Heart left ventricle (tissue), 16 donors: ENCODE data around the gene STON1. TPM values are rescaled to one million over a fixed set of nuclear protein-coding genes. Genes with fewer than 3 reads are reported as not detected.
A peak's percentile ranks its signal among the peaks of the same experiment; 100 is the strongest.
"Not testable (repeated sequence)": the region's sequence is repeated elsewhere in the genome, so short reads cannot be mapped to it uniquely, and the experiment has no call there.

Experiments
- ATAC-seq, 4 donors: fragments of 200-7000 bp; cut with Tn5 transposase; one replicate each; pipeline ENCODE4 v1.9.1; 2020 to 2022; ENCODE audit warnings: moderate library complexity in 4 of 4, mild to moderate bottlenecking in 3 of 4, moderate number of reproducible peaks in 1 of 4
- DNase-seq, 5 donors: peaks; one replicate each; pipeline ENCODE4 v3.0.0-alpha.2; 2020
- H3K27ac ChIP-seq, 12 donors: fragments of 200-600 bp; sonication (generic) in 4 of 12; one replicate each; pipeline versions ENCODE4 v1.5.0 to v1.8.0; 2016 to 2022; ENCODE audit warnings: mild to moderate bottlenecking in 2 of 12
- H3K27me3 ChIP-seq, 9 donors: fragments of 200-600 bp; sonication (generic) in 2 of 9; one replicate each; pipeline versions ENCODE4 v1.5.1 to v1.8.0; 2016 to 2022; ENCODE audit warnings: mild to moderate bottlenecking in 3 of 9
- H3K36me3 ChIP-seq, 9 donors: fragments of 200-600 bp; sonication (generic) in 2 of 9; one replicate each; pipeline versions ENCODE4 v1.5.0 to v1.8.0; 2018 to 2022; ENCODE audit warnings: mild to moderate bottlenecking in 2 of 9
- H3K4me1 ChIP-seq, 12 donors: fragments of 200-600 bp; sonication (generic) in 4 of 12; one replicate each; pipeline versions ENCODE4 v1.5.0 to v1.8.0; 2016 to 2022; ENCODE audit warnings: mild to moderate bottlenecking in 3 of 12
- H3K4me3 ChIP-seq, 12 donors: fragments of 200-600 bp; sonication (generic) in 4 of 12; one replicate each; pipeline versions ENCODE4 v1.5.0 to v1.8.0; 2017 to 2022; ENCODE audit warnings: mild to moderate bottlenecking in 9 of 12, moderate library complexity in 4 of 12
- H3K9me3 ChIP-seq, 12 donors: fragments of 200-600 bp; sonication (generic) in 4 of 12; one replicate each; pipeline versions ENCODE4 v1.5.0 to v1.8.0; 2016 to 2022; ENCODE audit warnings: mild to moderate bottlenecking in 1 of 12
- POLR2A ChIP-seq, 2 donors: fragments of 450-650 bp; IDR thresholded peaks; one replicate each; pipeline ENCODE4 v1.6.1; 2017; ENCODE audit warnings: antibody characterized with exemption in 2 of 2, mild to moderate bottlenecking in 2 of 2, moderate library complexity in 2 of 2
- WGBS, 4 donors: extraction: QIAGEN DNeasy Blood & Tissue Kit in 2 of 4; methylation state at CpG; one replicate each; pipeline versions ENCODE4 v1.1.5 to v1.1.7; 2013 to 2018; 5-methylcytosine and 5-hydroxymethylcytosine counted together
- intact Hi-C, 10 donors: fragments of 100-400 bp; cut with DNase I; formaldehyde crosslinking; loops; one replicate each; pipeline versions ENCODE4 v1.11.1 to v1.14.2; 2022
- polyA plus RNA-seq, 2 donors: library from polyadenylated mRNA; stranded (reverse); fragments of 200-250 nt; gene quantifications; one replicate each; pipeline ENCODE4 v1.2.3, GENCODE V29; 2013
- total RNA-seq, 9 donors: library from RNA; depleted of rRNA in 2 of 9; stranded (reverse); fragments of >200 nt in 2 of 9; fragmentation: NEBNext Ultra II Directional in 3 of 9; extraction: Animal tissue kit (Norgen Biotek cat#: 25700) in 3 of 9; gene quantifications; one replicate each; pipeline versions ENCODE4 v1.1.0 to v1.2.4, GENCODE V29; 2016 to 2023
- TF ChIP-seq, protein P1 (sequence below), 12 donors: fragments of 200-600 bp; sonication (generic) in 4 of 12; IDR thresholded peaks; one replicate each; pipeline versions ENCODE4 v1.5.0 to v1.8.0; 2018 to 2022; ENCODE audit warnings: antibody characterized with exemption in 12 of 12, mild to moderate bottlenecking in 5 of 12
- donor health status: ischemic (EF 13 %, LVEDD 7.1; RV severe dilation, severe dysfunction).
- donor health status: healthy with polysubstance abuse.
- donor health status: DM: no; HTN: yes; CAD: no.
- donor health status: DM: no; HTN: no; CAD: no.
- donor health status: ischemic (EF 25% LVEDD 6.9; RV normal size, moderate dysfunction).
- donor health status: ischemic (EF 25% LVEDD 5.7; RV mildly dilated, moderate dysfunction).
- donor health status: healthy.
- donor health status: DM: yes; HTN: yes; CAD: no.
- donor health status: ischemic (EF 35%, LVEDD 5.7; RV mildly dilated, moderate dysfunction).
- donor health status: nonischemic (EF 11% LVEDD 7.7; RV severe dilation, severe dysfunction).
- donor health status: DM: yes; HTN: yes; CAD: no.
- donor health status: PGD.
- donor health status: ischemic (EF 29% LVEDD 5.4; RV normal size, mild dysfunction).
- donor health status: nonischemic (EF 23%, LVEDD 6.1; RV moderate dilation, normal function).

The STON1 gene
- total and polyA plus RNA-seq, 11 donors, result 2.6 to 8.6 (median 4.4) TPM

DNA sequence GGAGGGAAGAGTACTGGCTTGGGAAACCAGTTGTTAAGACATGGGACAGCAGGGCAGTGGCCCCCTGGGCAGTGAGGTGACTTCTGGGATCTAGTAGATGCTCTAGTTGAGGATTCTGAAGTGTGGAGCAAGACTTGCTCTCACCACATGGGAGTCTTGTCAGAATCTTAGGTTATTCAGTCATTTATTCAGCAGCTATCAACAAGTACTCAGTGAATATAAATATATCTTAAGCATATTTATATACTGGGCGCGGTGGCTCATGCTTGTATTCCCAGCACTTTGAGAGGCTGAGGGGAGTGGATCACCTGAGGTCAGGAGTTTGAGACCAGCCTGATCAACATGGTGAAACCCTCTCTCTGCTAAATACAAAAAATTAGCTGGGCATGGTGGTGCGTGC, 20.0 kb downstream of the STON1 start:
- DNase-seq, result no peak
- peak overlapping the region in 1 of 12 donors; percentile 11 for H3K27ac ChIP-seq
- 96 to 98% (median 98%) methylated on average over 3 of the region's 3 CpGs for WGBS, 4 donors
- ATAC-seq, result no peak
- no peaks in the 10 kb centered on the region for H3K27me3 ChIP-seq
- TF ChIP-seq POLR2A (IDR thresholded peaks at IDR 0.05), result no peak
- TF ChIP-seq, protein P1, sequence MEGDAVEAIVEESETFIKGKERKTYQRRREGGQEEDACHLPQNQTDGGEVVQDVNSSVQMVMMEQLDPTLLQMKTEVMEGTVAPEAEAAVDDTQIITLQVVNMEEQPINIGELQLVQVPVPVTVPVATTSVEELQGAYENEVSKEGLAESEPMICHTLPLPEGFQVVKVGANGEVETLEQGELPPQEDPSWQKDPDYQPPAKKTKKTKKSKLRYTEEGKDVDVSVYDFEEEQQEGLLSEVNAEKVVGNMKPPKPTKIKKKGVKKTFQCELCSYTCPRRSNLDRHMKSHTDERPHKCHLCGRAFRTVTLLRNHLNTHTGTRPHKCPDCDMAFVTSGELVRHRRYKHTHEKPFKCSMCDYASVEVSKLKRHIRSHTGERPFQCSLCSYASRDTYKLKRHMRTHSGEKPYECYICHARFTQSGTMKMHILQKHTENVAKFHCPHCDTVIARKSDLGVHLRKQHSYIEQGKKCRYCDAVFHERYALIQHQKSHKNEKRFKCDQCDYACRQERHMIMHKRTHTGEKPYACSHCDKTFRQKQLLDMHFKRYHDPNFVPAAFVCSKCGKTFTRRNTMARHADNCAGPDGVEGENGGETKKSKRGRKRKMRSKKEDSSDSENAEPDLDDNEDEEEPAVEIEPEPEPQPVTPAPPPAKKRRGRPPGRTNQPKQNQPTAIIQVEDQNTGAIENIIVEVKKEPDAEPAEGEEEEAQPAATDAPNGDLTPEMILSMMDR (IDR thresholded peaks at IDR 0.05), result no peak
- no peaks in the 10 kb centered on the region for H3K36me3 ChIP-seq
- H3K9me3 ChIP-seq, result no peaks in the 10 kb centered on the region
- no peak overlapping the region for H3K4me3 ChIP-seq
- intact Hi-C loops, result no loop called here
- peaks cover 0 to 15% (median 0%) of the 10 kb centered on the region in 12 donors for H3K4me1 ChIP-seq

DNA sequence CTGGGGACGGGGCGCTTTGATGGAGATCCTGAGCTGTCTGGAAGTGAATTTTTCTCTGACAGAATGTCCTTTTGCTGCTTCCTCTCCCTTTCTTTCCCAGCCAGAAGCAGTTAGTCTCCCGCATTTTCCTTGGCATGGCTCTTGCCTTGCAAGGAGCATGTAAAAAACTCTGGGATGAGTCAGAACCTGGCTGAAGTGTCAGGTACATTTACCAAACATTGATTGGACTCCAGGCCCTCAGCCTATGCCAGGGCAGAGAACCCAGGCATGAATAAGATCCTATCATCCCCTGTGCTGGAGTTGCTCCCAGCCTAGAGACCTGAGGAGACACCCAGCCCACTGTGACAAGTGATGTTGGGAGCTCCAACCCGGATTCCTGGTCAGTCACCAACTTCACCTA, 21.6 kb downstream of the STON1 start:
- Histone ChIP-seq H3K27ac (peak overlapping the region in 1 of 12 donors; percentile 24), H3K4me3 (no peak overlapping the region), H3K27me3 (no peaks in the 10 kb centered on the region), H3K9me3 (no peaks in the 10 kb centered on the region), H3K4me1 (peaks cover 0 to 9% (median 0%) of the 10 kb centered on the region in 12 donors), H3K36me3 (no peaks in the 10 kb centered on the region)
- TF ChIP-seq, protein P1 (IDR thresholded peaks at IDR 0.05), result no peak
- no peak for TF ChIP-seq POLR2A (IDR thresholded peaks at IDR 0.05)
- intact Hi-C loops, result no loop called here
- DNase-seq, result no peak
- ATAC-seq, result no peak
- 96 to 99% (median 97%) methylated on average over 4 of the region's 4 CpGs for WGBS, 4 donors

GRCh38 chr2:48555071-48555470, 25.1 kb downstream of the STON1 start:
- H3K4me3 ChIP-seq, H3K27ac ChIP-seq, H3K36me3 ChIP-seq, intact Hi-C loops, DNase-seq, H3K9me3 ChIP-seq, ATAC-seq, H3K4me1 ChIP-seq, H3K27me3 ChIP-seq: not testable (repeated sequence)
- 93 to 98% (median 95%) methylated on average over 6 to 19 of the region's 21 CpGs for WGBS, 4 donors

DNA sequence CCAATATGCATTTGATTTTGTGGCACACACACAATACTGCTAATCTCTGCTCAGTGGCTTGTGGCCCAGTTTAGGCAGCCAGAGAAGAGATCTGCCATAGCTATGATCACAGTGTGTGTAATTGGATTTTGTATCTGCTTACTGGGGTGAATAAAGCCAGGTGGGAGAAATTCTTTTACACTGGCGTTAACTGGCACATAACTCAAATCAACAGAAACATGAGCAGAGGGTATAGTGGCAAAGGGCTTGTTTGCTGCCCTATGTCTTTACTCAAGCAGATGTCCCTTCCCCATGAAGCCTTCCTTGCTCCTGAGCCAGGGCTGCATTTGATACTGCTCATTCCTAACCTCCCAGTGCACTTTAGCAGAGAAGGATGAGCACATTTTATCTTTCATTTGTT, 28.5 kb downstream of the STON1 start:
- intact Hi-C loops, result no loop called here
- DNase-seq, result no peak
- no peaks in the 10 kb centered on the region for H3K27me3 ChIP-seq
- peaks cover 0 to 3% (median 0%) of the 10 kb centered on the region in 12 donors for H3K4me1 ChIP-seq
- no peak overlapping the region for H3K27ac ChIP-seq
- ATAC-seq, result no peak
- WGBS, 4 donors, result 95 to 100% (median 98%) methylated on average over 1 of the region's 1 CpG
- TF ChIP-seq, protein P1 (IDR thresholded peaks at IDR 0.05), result no peak
- no peak for TF ChIP-seq POLR2A (IDR thresholded peaks at IDR 0.05)
- no peak overlapping the region for H3K4me3 ChIP-seq
- no peaks in the 10 kb centered on the region for H3K9me3 ChIP-seq
- no peaks in the 10 kb centered on the region for H3K36me3 ChIP-seq

- Histone ChIP-seq H3K36me3 (no peaks in the 10 kb centered on the region), H3K9me3 (no peaks in the 10 kb centered on the region), H3K27ac (no peak overlapping the region), H3K4me3 (no peak overlapping the region), H3K27me3 (no peaks in the 10 kb centered on the region), H3K4me1 (peaks cover 0 to 3% (median 0%) of the 10 kb centered on the region in 12 donors)
- intact Hi-C loops, result no loop called here
- peak in 1 of 4 donors; percentile 15 for ATAC-seq
- no peak for DNase-seq
- 81 to 98% (median 84%) methylated on average over 4 to 5 of the region's 5 CpGs for WGBS, 4 donors
- TF ChIP-seq, protein P1 (IDR thresholded peaks at IDR 0.05), result no peak
- no peak for TF ChIP-seq POLR2A (IDR thresholded peaks at IDR 0.05)
Observed at GRCh38 chr2:48560546-48561209, 30.7 kb downstream of the STON1 start.
